Right lobe of liver (tissue), 6 donors: ENCODE results near the gene APP. TPM values are rescaled to one million over a fixed set of nuclear protein-coding genes. Genes with fewer than 3 reads are reported as not detected.

Experiments used
- ATAC-seq, 4 donors: fragments of 200-7000 bp; cut with Tn5 transposase; one replicate each; pipeline ENCODE4 v1.9.1; 2020; ENCODE audit warnings: mild to moderate bottlenecking in 4 of 4, moderate library complexity in 4 of 4
- DNase-seq, 3 donors: peaks; one replicate each; pipeline ENCODE4 v3.0.0-alpha.2; 2020
- H3K27ac ChIP-seq, 3 donors: fragments of 200-600 bp; one replicate each; pipeline ENCODE4 v1.8.0; 2022
- H3K27me3 ChIP-seq, 2 donors: fragments of 200-600 bp; one replicate each; pipeline ENCODE4 v1.8.0; 2022
- H3K36me3 ChIP-seq, 4 donors: fragments of 200-600 bp; sonication (generic) in 1 of 4; one replicate each; pipeline versions ENCODE4 v1.5.1 to v1.8.0; 2017 to 2022; ENCODE audit warnings: control low read depth in 1 of 4
- H3K4me1 ChIP-seq, 4 donors: fragments of 200-600 bp; sonication (generic) in 1 of 4; one replicate each; pipeline versions ENCODE4 v1.5.1 to v1.8.0; 2017 to 2022; ENCODE audit warnings: control low read depth in 1 of 4
- H3K4me3 ChIP-seq, 3 donors: fragments of 200-600 bp; one replicate each; pipeline ENCODE4 v1.8.0; 2022
- H3K9me3 ChIP-seq, 4 donors: fragments of 200-600 bp; sonication (generic) in 1 of 4; one replicate each; pipeline versions ENCODE4 v1.5.1 to v1.8.0; 2017 to 2022; ENCODE audit warnings: control low read depth in 1 of 4
- POLR2A ChIP-seq: fragments of 450-650 bp; IDR thresholded peaks from one replicate; pipeline ENCODE4 v1.6.1; 2017; ENCODE audit warnings: antibody characterized with exemption, mild to moderate bottlenecking
- WGBS: methylation state at CpG from one replicate; pipeline ENCODE4 v1.1.6; 2018; ENCODE audit warnings: low coverage, low lambda C conversion rate; ENCODE audit not compliant: insufficient coverage; ENCODE audit errors: missing lambda C conversion rate; 5-methylcytosine and 5-hydroxymethylcytosine counted together
- intact Hi-C, 2 donors: fragments of 100-400 bp; cut with DNase I; formaldehyde crosslinking; loops; one replicate each; pipeline versions ENCODE4 v1.11.2 to v1.14.1; 2022
- total RNA-seq, 6 experiments: library from RNA; depleted of rRNA in 2 of 6; stranded (reverse); fragments of >200 nt in 2 of 6; fragmentation: NEBNext Ultra II Directional in 3 of 6; extraction: Animal tissue kit (Norgen Biotek cat#: 25700) in 3 of 6; gene quantifications; one replicate each; pipeline versions ENCODE4 v1.1.0 to v1.2.4, GENCODE V29; 2016 to 2023
- TF ChIP-seq, protein P1 (sequence below), 4 donors: fragments of 200-600 bp in 3 of 4; fragments of 450-650 bp in 1 of 4; IDR thresholded peaks; one replicate each; pipeline versions ENCODE4 v1.5.1 to v1.8.0; 2016 to 2022; ENCODE audit warnings: antibody characterized with exemption in 4 of 4, mild to moderate bottlenecking in 2 of 4
- donor health status: DM: no; HTN: yes; CAD: no.
- donor health status: DM: no; HTN: no; CAD: no.
- donor health status: DM: no; HTN: no; CAD: no.
- donor health status: DM: no; HTN: yes; CAD: no.
- donor health status: DM: no; HTN: yes; CAD: no.

The APP gene
- total RNA-seq, 6 experiments from 2014 or later: 127 to 262 (median 208) TPM

DNA sequence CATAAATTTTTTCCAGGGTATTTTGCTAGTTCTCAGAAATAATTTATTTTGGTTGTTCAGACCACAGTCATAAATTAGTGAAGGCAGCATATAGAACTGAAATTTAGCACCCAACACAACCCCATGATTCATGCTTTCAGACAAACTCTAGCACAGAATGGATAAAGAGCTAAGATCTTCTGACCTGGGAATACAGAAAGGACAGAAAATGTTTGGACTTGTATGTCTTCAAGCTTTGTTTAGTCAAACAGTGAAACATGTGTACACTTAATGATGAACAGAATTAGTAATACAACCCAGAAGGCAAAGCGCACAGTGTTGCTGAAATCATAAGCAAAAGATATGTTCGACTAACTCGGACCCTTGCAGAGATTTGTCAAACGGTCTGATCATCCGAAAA is 205.6 kb downstream of the APP start:
- no peaks in the 10 kb centered on the region for H3K36me3 ChIP-seq
- no peaks in the 10 kb centered on the region for H3K4me1 ChIP-seq
- H3K9me3 ChIP-seq: no peaks in the 10 kb centered on the region
- 97% methylated on average over 5 of the region's 5 CpGs for WGBS
- DNase-seq (no peak), ATAC-seq (no peak)
- no peaks in the 10 kb centered on the region for H3K27me3 ChIP-seq
- TF ChIP-seq POLR2A: no peak
- TF ChIP-seq, protein P1, sequence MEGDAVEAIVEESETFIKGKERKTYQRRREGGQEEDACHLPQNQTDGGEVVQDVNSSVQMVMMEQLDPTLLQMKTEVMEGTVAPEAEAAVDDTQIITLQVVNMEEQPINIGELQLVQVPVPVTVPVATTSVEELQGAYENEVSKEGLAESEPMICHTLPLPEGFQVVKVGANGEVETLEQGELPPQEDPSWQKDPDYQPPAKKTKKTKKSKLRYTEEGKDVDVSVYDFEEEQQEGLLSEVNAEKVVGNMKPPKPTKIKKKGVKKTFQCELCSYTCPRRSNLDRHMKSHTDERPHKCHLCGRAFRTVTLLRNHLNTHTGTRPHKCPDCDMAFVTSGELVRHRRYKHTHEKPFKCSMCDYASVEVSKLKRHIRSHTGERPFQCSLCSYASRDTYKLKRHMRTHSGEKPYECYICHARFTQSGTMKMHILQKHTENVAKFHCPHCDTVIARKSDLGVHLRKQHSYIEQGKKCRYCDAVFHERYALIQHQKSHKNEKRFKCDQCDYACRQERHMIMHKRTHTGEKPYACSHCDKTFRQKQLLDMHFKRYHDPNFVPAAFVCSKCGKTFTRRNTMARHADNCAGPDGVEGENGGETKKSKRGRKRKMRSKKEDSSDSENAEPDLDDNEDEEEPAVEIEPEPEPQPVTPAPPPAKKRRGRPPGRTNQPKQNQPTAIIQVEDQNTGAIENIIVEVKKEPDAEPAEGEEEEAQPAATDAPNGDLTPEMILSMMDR (IDR thresholded peaks at IDR 0.05): no peak
- intact Hi-C loops: no loop called here
- no peak overlapping the region for H3K4me3 ChIP-seq
- H3K27ac ChIP-seq: no peak overlapping the region

- peak; percentile 75 to 86 (median 82) for ATAC-seq
- Histone ChIP-seq H3K27ac (peak overlapping the region in 1 of 3 donors; percentile 11), H3K9me3 (no peaks in the 10 kb centered on the region), H3K36me3 (no peaks in the 10 kb centered on the region), H3K27me3 (no peaks in the 10 kb centered on the region), H3K4me1 (no peaks in the 10 kb centered on the region), H3K4me3 (no peak overlapping the region)
- DNase-seq: no peak
- intact Hi-C loops: no loop called here
- WGBS: 45% methylated on average over 5 of the region's 5 CpGs
- TF ChIP-seq POLR2A: no peak
- TF ChIP-seq, protein P1 (IDR thresholded peaks at IDR 0.05): no peak
These were observed 206.6 kb downstream of the APP start for GRCh38 chr21:25964015-25964414.

GRCh38 chr21:25963181-25963580 is 207.4 kb downstream of the APP start:
- ATAC-seq (peak; percentile 23 to 63 (median 50)), DNase-seq (no peak)
- no peaks in the 10 kb centered on the region for H3K36me3 ChIP-seq
- no peak overlapping the region for H3K27ac ChIP-seq
- H3K9me3 ChIP-seq: no peaks in the 10 kb centered on the region
- TF ChIP-seq, protein P1 (IDR thresholded peaks at IDR 0.05): no peak
- no peak for TF ChIP-seq POLR2A
- H3K4me3 ChIP-seq: no peak overlapping the region
- intact Hi-C loops: no loop called here
- 83% methylated on average over 5 of the region's 5 CpGs for WGBS
- H3K4me1 ChIP-seq: no peaks in the 10 kb centered on the region
- no peaks in the 10 kb centered on the region for H3K27me3 ChIP-seq

DNA sequence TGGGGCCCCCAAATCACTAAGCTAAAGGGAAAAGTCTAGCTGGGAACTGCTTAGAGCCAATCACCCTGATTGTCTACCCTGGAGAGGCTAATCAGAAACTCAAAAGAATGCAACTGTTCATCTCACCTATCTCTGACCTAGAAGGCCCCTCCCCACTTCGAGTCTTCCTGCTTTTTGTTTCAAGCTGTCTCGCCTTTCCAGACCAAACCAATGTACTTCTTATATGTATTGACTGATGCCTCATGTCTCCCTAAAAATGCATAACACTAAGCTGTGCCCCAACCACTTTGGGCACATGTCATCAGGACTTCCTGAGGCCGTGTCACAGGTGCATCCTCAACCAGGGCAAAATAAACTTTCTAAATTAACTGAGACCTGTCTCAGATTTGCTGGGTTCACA is 209.5 kb downstream of the APP start:
- Histone ChIP-seq H3K4me1 (no peaks in the 10 kb centered on the region), H3K9me3 (no peaks in the 10 kb centered on the region), H3K36me3 (no peaks in the 10 kb centered on the region), H3K4me3 (no peak overlapping the region), H3K27me3 (no peaks in the 10 kb centered on the region), H3K27ac (no peak overlapping the region)
- no peak for TF ChIP-seq POLR2A
- TF ChIP-seq, protein P1 (IDR thresholded peaks at IDR 0.05): no peak
- WGBS: 62% methylated on average over 3 of the region's 3 CpGs
- ATAC-seq (no peak), DNase-seq (no peak)
- intact Hi-C loops: no loop called here

DNA sequence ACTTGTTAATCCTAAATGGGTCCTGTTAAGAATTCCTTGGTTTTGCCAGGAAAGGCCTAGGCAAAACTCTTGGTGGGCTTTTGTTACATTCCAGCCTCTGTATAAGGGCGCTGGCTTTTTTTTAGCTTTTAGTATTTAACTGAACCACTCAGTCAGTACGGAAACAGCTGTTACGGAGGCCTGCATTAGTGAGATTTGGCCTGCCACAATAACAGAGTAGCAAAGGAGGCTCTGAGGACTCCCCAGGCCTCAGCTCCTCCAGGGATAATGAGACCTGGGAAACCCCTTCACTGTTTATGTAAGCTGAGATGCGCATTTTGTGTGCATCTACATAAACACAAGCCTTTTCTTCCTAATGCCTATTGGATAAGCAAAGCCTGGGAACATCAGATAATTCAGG is 210.2 kb downstream of the APP start:
- H3K36me3 ChIP-seq: peaks cover 0 to 1% (median 0%) of the 10 kb centered on the region in 4 donors
- WGBS: 93% methylated on average over 3 of the region's 4 CpGs
- DNase-seq (no peak), ATAC-seq (no peak)
- H3K9me3 ChIP-seq: no peaks in the 10 kb centered on the region
- H3K4me3 ChIP-seq: no peak overlapping the region
- intact Hi-C loops: no loop called here
- no peak overlapping the region for H3K27ac ChIP-seq
- H3K4me1 ChIP-seq: no peaks in the 10 kb centered on the region
- TF ChIP-seq, protein P1 (IDR thresholded peaks at IDR 0.05): no peak
- H3K27me3 ChIP-seq: no peaks in the 10 kb centered on the region
